Thoracic aorta endothelial cell (primary cell): Measurements from ENCODE around the gene CMC4. TPM values are rescaled to one million over a fixed set of nuclear protein-coding genes. Genes with fewer than 3 reads are reported as not detected.

Source experiments
- total RNA-seq: library from RNA; depleted of rRNA; stranded (reverse); fragments of >200 nt; gene quantifications from 2 replicates; pipeline ENCODE4 v1.2.3, GENCODE V29; 2012

Gene CMC4, protein sequence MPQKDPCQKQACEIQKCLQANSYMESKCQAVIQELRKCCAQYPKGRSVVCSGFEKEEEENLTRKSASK
- 10.6 and 10.8 TPM in 2 replicates for total RNA-seq

DNA sequence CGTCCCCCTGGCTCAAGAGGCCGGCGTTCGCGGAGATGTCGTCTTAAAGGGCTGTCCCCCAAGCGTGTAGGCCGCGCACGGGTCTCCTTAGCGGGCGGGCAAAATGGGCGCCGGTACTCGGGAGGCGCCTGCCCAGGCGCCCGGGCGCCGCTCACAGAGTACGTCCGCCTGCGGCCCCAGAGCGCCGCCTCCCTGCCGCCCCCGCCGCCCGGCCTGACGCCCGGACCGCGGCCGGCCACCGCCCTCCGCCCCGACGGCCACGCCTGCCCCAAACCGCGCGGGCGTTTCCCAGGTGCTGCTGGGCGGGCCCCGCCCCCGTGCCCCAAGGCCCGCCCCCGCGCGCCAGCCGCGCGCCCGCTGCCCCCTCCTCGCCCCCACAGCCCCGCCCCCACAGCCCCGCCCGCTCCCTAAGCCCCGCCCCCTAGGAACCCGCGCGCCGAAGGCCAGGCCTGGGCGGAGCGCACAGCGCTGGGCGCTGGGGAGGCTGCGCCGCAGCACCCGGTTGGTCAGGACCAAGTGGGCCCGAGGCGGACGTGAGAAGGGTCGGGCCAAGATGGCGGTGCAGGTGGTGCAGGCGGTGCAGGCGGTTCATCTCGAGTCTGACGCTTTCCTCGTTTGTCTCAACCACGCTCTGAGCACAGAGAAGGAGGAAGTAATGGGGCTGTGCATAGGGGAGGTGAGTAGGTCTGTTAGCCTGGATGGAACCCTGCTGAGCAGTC, at the start of gene CMC4, which contains the start of the genes BRCC3 and MTCP1:
CMC4 (minus strand) TSS at position 162 of the 719 bp plus-strand sequence. CDS start 7,113 bp downstream, outside the sequence.
BRCC3 (plus strand) TSS at position 534 of the 719 bp plus-strand sequence; CDS start at position 554, 20 bp downstream.
MTCP1 (minus strand) TSS at position 162 of the 719 bp plus-strand sequence. CDS start 5,126 bp downstream, outside the sequence.

DNA sequence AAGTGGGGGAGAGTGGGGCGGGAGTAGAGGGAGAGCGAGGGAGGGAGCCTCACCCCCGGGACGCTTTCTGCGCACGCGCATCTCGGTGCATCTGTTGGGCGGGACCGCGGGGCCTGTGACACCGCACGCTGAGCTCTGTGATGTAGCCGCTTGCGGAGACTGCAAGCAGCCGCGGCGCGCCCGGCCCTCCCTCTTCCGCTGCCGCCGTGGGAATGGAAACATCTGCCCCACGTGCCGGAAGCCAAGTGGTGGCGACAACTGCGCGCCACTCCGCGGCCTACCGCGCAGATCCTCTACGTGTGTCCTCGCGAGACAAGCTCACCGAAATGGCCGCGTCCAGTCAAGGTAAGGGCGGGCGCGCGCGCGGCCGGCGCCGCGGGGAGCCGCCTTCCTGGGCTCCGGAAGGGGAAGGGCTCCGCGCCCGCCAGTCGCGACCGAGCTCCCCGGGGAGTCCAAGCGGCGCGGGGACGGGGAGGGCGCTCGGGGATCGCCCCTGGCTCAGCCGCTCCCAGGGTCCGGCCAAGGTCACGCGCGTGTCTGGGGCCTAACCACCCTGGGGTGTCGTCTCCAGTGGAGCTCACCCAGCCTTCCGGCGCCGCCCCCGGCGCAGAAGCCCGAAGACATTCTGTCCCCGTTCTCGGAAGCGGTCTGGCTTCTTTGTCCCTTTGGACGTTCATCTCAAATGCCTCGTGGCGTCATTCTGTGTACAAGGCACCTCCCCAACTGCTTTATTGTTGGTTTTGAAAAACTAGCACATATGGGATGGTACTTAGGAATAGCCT, 44.0 kb downstream of the CMC4 start, which contains the start of gene FUNDC2:
FUNDC2 (plus strand) TSS at position 118 of the 782 bp plus-strand sequence; CDS start at position 213, 95 bp downstream.

DNA sequence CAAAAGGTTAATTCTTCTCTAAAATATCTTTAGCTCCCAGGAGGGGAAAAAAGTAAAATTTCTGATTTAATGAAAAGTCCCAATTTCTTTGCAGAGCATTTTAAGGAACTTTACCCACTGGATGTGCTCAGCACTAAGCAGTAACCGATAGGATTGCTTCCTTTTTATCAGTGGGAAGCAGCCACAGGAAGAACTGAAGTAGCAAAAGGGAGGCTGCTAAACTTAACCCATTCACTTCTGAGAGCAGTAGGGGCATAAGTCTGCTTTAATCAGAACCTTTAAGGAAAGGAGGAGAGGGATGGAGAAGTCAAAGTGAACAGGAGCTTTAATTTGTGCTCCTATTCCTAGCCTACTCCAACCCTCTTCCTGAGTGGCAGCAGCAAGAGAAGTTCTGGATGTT, 48.4 kb downstream of the CMC4 start, which contains the start of gene F8:
F8 (minus strand) TSS at position 139 of the 400 bp plus-strand sequence. CDS start 171 bp downstream, outside the sequence.

Other genes starting within 250 kb of the CMC4 start
- gene SMIM9, start 236.5 kb downstream of the CMC4 start, total RNA-seq: not detected in 2 replicates
- gene F8A1, start 184.8 kb downstream of the CMC4 start, total RNA-seq: 2.3 and 3.4 TPM in 2 replicates
- gene F8, start 48.4 kb downstream of the CMC4 start, total RNA-seq: 1.0 and 2.4 TPM in 2 replicates
- gene FUNDC2, start 44.3 kb downstream of the CMC4 start, total RNA-seq: 45.2 and 49.9 TPM in 2 replicates
- gene MTCP1, start within 50 bp of the CMC4 start, total RNA-seq: 2.3 and 3.6 TPM in 2 replicates
- gene BRCC3, start 372 bp upstream of the CMC4 start, total RNA-seq: 26.2 and 36.1 TPM in 2 replicates
- gene VBP1, start 145.3 kb upstream of the CMC4 start, total RNA-seq: 97.2 and 103 TPM in 2 replicates
- 0.07 TPM in 1 of 2 replicates, not detected in the other for gene RAB39B, start 193.4 kb upstream of the CMC4 start, total RNA-seq